ENCODE results near the gene CCDC15. TPM values are rescaled to one million over a fixed set of nuclear protein-coding genes. Genes with fewer than 3 reads are reported as not detected.

Gene CCDC15
- total and polyA plus RNA-seq, 2 of the 13 experiments (the other 11 are each of a cell fraction or from before 2014, with no cell fraction given): 2.2 to 4.6 TPM

DNA sequence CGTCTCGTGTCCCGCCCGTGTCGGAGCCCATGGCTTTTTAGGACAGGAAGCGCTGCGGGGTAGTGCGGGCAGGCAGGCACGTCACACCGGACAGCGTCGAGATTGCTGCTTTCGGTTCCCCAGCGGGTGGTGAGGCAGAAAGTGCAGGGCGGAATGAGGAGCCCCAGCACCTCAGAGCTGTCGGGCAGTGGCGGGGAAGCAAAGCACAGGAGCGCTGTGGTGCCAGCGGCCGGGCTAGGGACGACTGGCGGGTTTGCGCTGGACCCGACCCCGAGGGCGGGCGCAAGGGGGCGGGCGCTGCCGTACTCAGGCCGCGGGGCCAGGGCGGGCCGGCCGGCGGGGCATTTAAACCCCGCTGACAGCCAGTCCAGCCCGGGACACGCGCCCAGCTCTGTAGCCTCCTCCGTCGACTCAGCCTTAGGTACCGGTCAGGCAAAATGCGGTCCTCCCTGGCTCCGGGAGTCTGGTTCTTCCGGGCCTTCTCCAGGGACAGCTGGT is 109.0 kb downstream of the CCDC15 start, which contains the start of gene SLC37A2 (continued):
- TF ChIP-seq ZNF768 (CRISPR knock-in tag; IDR thresholded peaks at IDR 0.05): peak; percentile 59; the same call in 1 of the 2 replicates
- TF ChIP-seq POLR2G (IDR thresholded peaks at IDR 0.05; ENCODE audit: low read depth, low read length): peak; percentile 56
- peak; percentile 70; the same call in 1 of the 2 replicates for TF ChIP-seq KDM5B (CRISPR knock-in tag; IDR thresholded peaks at IDR 0.05; ENCODE audit: borderline replicate concordance)
- 0 out of 2 replicates have a peak, but pooled peaks have one; percentile 31 for TF ChIP-seq STAG1 (CRISPR knock-in tag; IDR thresholded peaks at IDR 0.05)
- TF ChIP-seq, protein P1, sequence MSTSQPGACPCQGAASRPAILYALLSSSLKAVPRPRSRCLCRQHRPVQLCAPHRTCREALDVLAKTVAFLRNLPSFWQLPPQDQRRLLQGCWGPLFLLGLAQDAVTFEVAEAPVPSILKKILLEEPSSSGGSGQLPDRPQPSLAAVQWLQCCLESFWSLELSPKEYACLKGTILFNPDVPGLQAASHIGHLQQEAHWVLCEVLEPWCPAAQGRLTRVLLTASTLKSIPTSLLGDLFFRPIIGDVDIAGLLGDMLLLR (CRISPR knock-in tag; IDR thresholded peaks at IDR 0.05): peak; percentile 61; the same call in 1 of the 2 replicates
- no peak for TF ChIP-seq TCF12 (IDR thresholded peaks at IDR 0.05)
- TF ChIP-seq TCF12 (CRISPR knock-in tag; IDR thresholded peaks at IDR 0.05): no peak
- TF ChIP-seq BRD4 (CRISPR knock-in tag; IDR thresholded peaks at IDR 0.05): peak; percentile 51; the same call in 1 of the 2 replicates
- TF ChIP-seq, protein P2, sequence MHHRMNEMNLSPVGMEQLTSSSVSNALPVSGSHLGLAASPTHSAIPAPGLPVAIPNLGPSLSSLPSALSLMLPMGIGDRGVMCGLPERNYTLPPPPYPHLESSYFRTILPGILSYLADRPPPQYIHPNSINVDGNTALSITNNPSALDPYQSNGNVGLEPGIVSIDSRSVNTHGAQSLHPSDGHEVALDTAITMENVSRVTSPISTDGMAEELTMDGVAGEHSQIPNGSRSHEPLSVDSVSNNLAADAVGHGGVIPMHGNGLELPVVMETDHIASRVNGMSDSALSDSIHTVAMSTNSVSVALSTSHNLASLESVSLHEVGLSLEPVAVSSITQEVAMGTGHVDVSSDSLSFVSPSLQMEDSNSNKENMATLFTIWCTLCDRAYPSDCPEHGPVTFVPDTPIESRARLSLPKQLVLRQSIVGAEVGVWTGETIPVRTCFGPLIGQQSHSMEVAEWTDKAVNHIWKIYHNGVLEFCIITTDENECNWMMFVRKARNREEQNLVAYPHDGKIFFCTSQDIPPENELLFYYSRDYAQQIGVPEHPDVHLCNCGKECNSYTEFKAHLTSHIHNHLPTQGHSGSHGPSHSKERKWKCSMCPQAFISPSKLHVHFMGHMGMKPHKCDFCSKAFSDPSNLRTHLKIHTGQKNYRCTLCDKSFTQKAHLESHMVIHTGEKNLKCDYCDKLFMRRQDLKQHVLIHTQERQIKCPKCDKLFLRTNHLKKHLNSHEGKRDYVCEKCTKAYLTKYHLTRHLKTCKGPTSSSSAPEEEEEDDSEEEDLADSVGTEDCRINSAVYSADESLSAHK (CRISPR knock-in tag; IDR thresholded peaks at IDR 0.05; ENCODE audit: borderline replicate concordance): no peak
- TF ChIP-seq ZIK1 (CRISPR knock-in tag; IDR thresholded peaks at IDR 0.05; ENCODE audit: borderline replicate concordance, low read depth): peak; percentile 63; the same call in 1 of the 2 replicates
- peak; percentile 78; the same call in 1 of the 2 replicates for TF ChIP-seq ZNF749 (CRISPR knock-in tag; IDR thresholded peaks at IDR 0.05; ENCODE audit: borderline replicate concordance)
- TF ChIP-seq GZF1 (CRISPR knock-in tag; IDR thresholded peaks at IDR 0.05): no peak
- TF ChIP-seq, protein P3, sequence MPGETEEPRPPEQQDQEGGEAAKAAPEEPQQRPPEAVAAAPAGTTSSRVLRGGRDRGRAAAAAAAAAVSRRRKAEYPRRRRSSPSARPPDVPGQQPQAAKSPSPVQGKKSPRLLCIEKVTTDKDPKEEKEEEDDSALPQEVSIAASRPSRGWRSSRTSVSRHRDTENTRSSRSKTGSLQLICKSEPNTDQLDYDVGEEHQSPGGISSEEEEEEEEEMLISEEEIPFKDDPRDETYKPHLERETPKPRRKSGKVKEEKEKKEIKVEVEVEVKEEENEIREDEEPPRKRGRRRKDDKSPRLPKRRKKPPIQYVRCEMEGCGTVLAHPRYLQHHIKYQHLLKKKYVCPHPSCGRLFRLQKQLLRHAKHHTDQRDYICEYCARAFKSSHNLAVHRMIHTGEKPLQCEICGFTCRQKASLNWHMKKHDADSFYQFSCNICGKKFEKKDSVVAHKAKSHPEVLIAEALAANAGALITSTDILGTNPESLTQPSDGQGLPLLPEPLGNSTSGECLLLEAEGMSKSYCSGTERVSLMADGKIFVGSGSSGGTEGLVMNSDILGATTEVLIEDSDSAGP (CRISPR knock-in tag; IDR thresholded peaks at IDR 0.05; ENCODE audit: borderline replicate concordance): peak; percentile 73; the same call in 1 of the 2 replicates
- TF ChIP-seq ZNF747 (CRISPR knock-in tag; IDR thresholded peaks at IDR 0.05; ENCODE audit: borderline replicate concordance): peak; percentile 28; the same call in 1 of the 2 replicates
- TF ChIP-seq, protein P4, sequence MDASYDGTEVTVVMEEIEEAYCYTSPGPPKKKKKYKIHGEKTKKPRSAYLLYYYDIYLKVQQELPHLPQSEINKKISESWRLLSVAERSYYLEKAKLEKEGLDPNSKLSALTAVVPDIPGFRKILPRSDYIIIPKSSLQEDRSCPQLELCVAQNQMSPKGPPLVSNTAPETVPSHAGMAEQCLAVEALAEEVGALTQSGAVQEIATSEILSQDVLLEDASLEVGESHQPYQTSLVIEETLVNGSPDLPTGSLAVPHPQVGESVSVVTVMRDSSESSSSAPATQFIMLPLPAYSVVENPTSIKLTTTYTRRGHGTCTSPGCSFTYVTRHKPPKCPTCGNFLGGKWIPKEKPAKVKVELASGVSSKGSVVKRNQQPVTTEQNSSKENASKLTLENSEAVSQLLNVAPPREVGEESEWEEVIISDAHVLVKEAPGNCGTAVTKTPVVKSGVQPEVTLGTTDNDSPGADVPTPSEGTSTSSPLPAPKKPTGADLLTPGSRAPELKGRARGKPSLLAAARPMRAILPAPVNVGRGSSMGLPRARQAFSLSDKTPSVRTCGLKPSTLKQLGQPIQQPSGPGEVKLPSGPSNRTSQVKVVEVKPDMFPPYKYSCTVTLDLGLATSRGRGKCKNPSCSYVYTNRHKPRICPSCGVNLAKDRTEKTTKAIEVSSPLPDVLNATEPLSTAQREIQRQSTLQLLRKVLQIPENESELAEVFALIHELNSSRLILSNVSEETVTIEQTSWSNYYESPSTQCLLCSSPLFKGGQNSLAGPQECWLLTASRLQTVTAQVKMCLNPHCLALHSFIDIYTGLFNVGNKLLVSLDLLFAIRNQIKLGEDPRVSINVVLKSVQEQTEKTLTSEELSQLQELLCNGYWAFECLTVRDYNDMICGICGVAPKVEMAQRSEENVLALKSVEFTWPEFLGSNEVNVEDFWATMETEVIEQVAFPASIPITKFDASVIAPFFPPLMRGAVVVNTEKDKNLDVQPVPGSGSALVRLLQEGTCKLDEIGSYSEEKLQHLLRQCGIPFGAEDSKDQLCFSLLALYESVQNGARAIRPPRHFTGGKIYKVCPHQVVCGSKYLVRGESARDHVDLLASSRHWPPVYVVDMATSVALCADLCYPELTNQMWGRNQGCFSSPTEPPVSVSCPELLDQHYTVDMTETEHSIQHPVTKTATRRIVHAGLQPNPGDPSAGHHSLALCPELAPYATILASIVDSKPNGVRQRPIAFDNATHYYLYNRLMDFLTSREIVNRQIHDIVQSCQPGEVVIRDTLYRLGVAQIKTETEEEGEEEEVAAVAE (CRISPR knock-in tag; IDR thresholded peaks at IDR 0.05; ENCODE audit: borderline replicate concordance): no peak
- TF ChIP-seq REXO4 (CRISPR knock-in tag; IDR thresholded peaks at IDR 0.05; ENCODE audit: borderline replicate concordance): no peak
- TF ChIP-seq SAFB2 (CRISPR knock-in tag; IDR thresholded peaks at IDR 0.05; ENCODE audit: borderline replicate concordance, low read depth): peak; percentile 72; the same call in 1 of the 2 replicates
- TF ChIP-seq ZFY (CRISPR knock-in tag; IDR thresholded peaks at IDR 0.05): peak; percentile 50
- no peak for TF ChIP-seq ZMAT3 (CRISPR knock-in tag; conservative IDR thresholded peaks at IDR 0.05)
- TF ChIP-seq NFYB (CRISPR knock-in tag; IDR thresholded peaks at IDR 0.05): 0 out of 2 replicates have a peak, but pooled peaks have one; percentile 15
- peak; percentile 9; the same call in 1 of the 2 replicates for TF ChIP-seq ZNF772 (CRISPR knock-in tag; IDR thresholded peaks at IDR 0.05)

All from HepG2 (cell line).